ENCODE measurements around the gene ETV3.

ETV3 gene

GRCh38 chr1:157098519-157098918 lies 39.7 kb downstream of the ETV3 start:
- no peak for TF ChIP-seq CTCF (IDR thresholded peaks at IDR 0.05; ENCODE audit: low read depth, low read length, missing control alignments)
- no peak overlapping the region for H3K4me3 ChIP-seq (ENCODE audit: low read depth, low read length)
- DNase-seq (ENCODE audit: low read depth), result no peak
- in situ Hi-C loops (cut with HindIII; ENCODE audit: low sequenced_read_pairs), result no loop called here

GRCh38 chr1:157097692-157098091 lies 40.5 kb downstream of the ETV3 start:
- no peak for TF ChIP-seq CTCF (IDR thresholded peaks at IDR 0.05; ENCODE audit: low read depth, low read length, missing control alignments)
- in situ Hi-C loops (cut with HindIII; ENCODE audit: low sequenced_read_pairs), result no loop called here
- H3K4me3 ChIP-seq (ENCODE audit: low read depth, low read length), result no peak overlapping the region
- DNase-seq (ENCODE audit: low read depth), result no peak

DNA sequence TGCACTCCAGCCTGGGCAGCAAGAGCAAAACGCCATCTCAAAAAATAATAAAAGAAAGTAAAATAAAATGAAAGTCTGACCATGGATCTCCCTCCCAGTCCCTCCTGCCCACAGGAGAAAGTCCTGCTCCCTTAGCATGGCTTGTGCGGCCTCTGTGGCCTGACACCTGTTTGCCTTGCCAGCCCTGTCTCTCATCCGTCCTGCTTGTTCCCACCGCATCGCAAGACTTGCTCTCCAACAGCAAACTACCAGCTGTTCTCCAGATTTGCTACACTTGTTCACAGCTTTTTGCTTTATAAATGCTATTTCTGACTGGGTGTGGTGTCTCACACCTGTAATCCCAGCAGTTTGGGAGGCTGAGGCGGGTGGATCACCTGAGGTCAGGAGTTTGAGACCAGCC lies 41.3 kb downstream of the ETV3 start:
- TF ChIP-seq CTCF (IDR thresholded peaks at IDR 0.05; ENCODE audit: low read depth, low read length, missing control alignments), result no peak
- no peak overlapping the region for H3K4me3 ChIP-seq (ENCODE audit: low read depth, low read length)
- DNase-seq (ENCODE audit: low read depth), result no peak
- in situ Hi-C loops (cut with HindIII; ENCODE audit: low sequenced_read_pairs), result no loop called here

- no peak overlapping the region for H3K4me3 ChIP-seq (ENCODE audit: low read depth, low read length)
- in situ Hi-C loops (cut with HindIII; ENCODE audit: low sequenced_read_pairs), result no loop called here
- no peak for DNase-seq (ENCODE audit: low read depth)
- no peak for TF ChIP-seq CTCF (IDR thresholded peaks at IDR 0.05; ENCODE audit: low read depth, low read length, missing control alignments)
These were observed 42.6 kb downstream of the ETV3 start for GRCh38 chr1:157095551-157095950.

GRCh38 chr1:157095091-157095490 lies 43.1 kb downstream of the ETV3 start:
- no peak for TF ChIP-seq CTCF (IDR thresholded peaks at IDR 0.05; ENCODE audit: low read depth, low read length, missing control alignments)
- in situ Hi-C loops (cut with HindIII; ENCODE audit: low sequenced_read_pairs), result no loop called here
- DNase-seq (ENCODE audit: low read depth), result no peak
- no peak overlapping the region for H3K4me3 ChIP-seq (ENCODE audit: low read depth, low read length)

GRCh38 chr1:157092831-157093230 lies 45.4 kb downstream of the ETV3 start:
- TF ChIP-seq CTCF (IDR thresholded peaks at IDR 0.05; ENCODE audit: low read depth, low read length, missing control alignments), result no peak
- in situ Hi-C loops (cut with HindIII; ENCODE audit: low sequenced_read_pairs), result no loop called here
- no peak overlapping the region for H3K4me3 ChIP-seq (ENCODE audit: low read depth, low read length)
- DNase-seq (ENCODE audit: low read depth), result no peak

Measured in astrocyte of the cerebellum (primary cell).